ENCODE results near the gene TMEM203. TPM values are rescaled to one million over a fixed set of nuclear protein-coding genes. Genes with fewer than 3 reads are reported as not detected.

The TMEM203 gene, protein sequence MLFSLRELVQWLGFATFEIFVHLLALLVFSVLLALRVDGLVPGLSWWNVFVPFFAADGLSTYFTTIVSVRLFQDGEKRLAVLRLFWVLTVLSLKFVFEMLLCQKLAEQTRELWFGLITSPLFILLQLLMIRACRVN
- 10 to 100 TPM; 18.9 to 42.1 (median 28.7) TPM for total RNA-seq

DNA sequence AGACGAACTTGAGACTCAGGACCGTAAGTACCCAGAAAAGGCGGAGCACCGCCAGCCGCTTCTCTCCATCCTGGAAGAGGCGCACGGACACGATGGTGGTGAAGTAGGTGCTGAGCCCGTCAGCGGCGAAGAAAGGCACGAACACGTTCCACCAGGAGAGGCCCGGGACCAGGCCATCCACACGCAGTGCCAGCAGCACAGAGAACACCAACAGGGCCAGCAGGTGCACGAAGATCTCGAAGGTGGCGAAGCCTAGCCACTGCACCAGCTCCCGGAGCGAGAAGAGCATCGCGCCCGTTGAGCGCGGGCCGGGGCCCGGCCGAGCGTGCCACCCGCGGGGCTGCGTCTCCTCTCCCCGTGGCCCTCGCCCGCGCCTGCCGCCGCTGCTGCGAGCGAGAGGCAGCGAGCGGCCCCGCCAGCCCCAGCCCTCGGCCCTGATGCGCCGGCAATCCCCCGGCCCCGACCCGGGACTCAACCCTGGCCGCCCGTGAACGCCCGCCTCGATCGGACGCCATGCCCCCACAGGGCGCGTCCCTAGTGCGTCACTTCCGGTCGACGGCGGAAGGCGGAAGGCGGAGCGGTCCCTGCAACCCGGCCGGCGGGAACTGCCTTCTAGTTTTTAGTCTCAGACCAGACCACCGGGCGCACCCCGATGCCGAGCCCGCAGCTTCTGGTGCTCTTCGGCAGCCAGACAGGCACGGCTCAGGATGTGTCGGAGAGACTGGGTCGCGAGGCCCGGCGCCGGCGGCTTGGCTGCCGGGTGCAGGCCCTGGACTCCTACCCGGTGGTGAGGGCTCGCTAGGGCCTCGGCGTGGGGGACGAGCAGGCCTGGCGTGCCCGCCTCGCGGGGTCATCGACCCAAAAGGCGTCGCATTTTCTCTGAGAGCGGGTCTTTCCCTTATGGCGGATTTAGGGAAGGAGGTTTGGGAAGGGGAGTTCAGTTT lies at the start of gene TMEM203, which contains the start of gene NDOR1:
TMEM203 (minus strand) TSS at position 523 of the 944 bp plus-strand sequence; CDS start at position 289, 234 bp downstream.
NDOR1 (plus strand) TSS at position 575 of the 944 bp plus-strand sequence; CDS start at position 653, 78 bp downstream.
- Histone ChIP-seq H3K9me3 (no peaks in the 10 kb centered on the region), H3K4me3 (peak within 1 kb of the TSS; percentile 62 to 98 (median 95)), H3K36me3 (no peaks in the 10 kb centered on the region), H3K27me3 (no peaks in the 10 kb centered on the region), H3K4me1 (peaks cover 32 to 51% (median 42%) of the 10 kb centered on the region in 4 donors), H3K27ac (peak within 1 kb of the TSS; percentile 84 to 93 (median 90))
- intact Hi-C loops (cut with DNase I; ENCODE audit: low total_unique reads) (no loop called here), in situ Hi-C loops (cut with MboI; ENCODE audit: low pct_ligation_motif_present in 1 of 4, low pct_unique_long_range_greater_than_20kb in 1 of 4, low sequenced_read_pairs in 3 of 4) (loop anchor here in 1 of 4 donors (25.0 kb wide), 1 partner anchor 93 kb away; the partner anchor contains the start of gene DPP7)
- WGBS, 2 donors (ENCODE audit: low coverage in 1 of 2) = 1% methylated on average over 65 of the region's 98 CpGs; no CpG with 5 or more reads in 1 of the 2 donors
- DNase-seq = peak; percentile 94
- TF ChIP-seq POLR2A (IDR thresholded peaks at IDR 0.05) (peak; percentile 85), EP300 (IDR thresholded peaks at IDR 0.05; ENCODE audit: low read depth) (no peak), POLR2AphosphoS5 (IDR thresholded peaks at IDR 0.05) (peak; percentile 88 to 97 (median 96))
- TF ChIP-seq, protein P1, sequence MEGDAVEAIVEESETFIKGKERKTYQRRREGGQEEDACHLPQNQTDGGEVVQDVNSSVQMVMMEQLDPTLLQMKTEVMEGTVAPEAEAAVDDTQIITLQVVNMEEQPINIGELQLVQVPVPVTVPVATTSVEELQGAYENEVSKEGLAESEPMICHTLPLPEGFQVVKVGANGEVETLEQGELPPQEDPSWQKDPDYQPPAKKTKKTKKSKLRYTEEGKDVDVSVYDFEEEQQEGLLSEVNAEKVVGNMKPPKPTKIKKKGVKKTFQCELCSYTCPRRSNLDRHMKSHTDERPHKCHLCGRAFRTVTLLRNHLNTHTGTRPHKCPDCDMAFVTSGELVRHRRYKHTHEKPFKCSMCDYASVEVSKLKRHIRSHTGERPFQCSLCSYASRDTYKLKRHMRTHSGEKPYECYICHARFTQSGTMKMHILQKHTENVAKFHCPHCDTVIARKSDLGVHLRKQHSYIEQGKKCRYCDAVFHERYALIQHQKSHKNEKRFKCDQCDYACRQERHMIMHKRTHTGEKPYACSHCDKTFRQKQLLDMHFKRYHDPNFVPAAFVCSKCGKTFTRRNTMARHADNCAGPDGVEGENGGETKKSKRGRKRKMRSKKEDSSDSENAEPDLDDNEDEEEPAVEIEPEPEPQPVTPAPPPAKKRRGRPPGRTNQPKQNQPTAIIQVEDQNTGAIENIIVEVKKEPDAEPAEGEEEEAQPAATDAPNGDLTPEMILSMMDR (IDR thresholded peaks at IDR 0.05) = no peak

DNA sequence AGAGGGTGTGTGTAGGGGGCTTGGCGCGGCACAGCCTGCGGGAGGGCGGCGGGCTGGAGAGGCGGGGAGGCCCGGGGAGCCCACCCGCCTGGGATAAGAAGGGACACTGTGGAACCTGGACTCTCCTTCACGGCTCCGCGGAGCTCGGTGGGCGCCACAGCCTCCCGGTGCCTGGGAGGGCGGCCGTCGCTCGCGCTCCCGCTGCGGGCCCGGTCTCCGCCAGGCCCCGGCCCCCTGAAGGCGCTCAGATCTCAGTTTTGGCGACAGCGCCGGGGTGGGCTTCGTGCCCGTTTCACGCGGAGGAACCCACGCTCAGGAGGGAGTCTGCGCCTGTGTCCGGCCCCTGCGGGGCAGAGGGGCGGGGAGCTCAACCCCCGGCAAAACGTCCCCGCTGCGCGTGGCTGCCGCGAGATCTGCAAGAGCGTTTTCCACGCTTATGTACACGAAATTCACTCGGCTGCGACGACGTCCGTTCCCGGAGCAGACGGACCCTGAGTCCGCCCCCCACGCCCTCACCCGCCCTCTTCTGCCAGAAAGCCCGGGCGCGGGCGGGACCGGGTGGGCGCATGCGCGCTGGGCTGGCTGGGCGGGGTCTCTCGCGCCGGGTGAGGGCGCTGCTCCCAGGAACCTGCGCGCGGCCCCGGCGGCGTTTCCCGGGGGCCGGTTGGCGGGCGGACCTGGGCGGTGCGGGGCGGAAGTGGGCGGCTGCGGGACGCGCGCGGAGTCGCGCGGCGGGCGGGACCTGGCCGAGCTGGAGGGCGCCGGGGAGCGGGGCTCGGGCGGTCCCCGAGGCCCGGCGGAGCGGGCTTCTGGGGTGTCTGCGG lies 49.4 kb upstream of the TMEM203 start, which contains the start of gene NELFB:
NELFB (plus strand) TSS at position 704 of the 824 bp plus-strand sequence.
- H3K36me3 ChIP-seq = peaks cover 0 to 7% (median 3%) of the 10 kb centered on the region in 4 donors
- TF ChIP-seq POLR2AphosphoS5 (IDR thresholded peaks at IDR 0.05) = peak; percentile 86 to 93 (median 93)
- TF ChIP-seq EP300 (IDR thresholded peaks at IDR 0.05; ENCODE audit: low read depth) = no peak
- TF ChIP-seq POLR2A (IDR thresholded peaks at IDR 0.05) = peak; percentile 80
- peaks cover 21 to 31% (median 24%) of the 10 kb centered on the region in 4 donors for H3K4me1 ChIP-seq
- peak within 1 kb of the TSS; percentile 88 to 91 (median 89) for H3K27ac ChIP-seq
- peak; percentile 97 for DNase-seq
- 2% methylated on average over 70 of the region's 105 CpGs; no CpG with 5 or more reads in 1 of the 2 donors for WGBS, 2 donors (ENCODE audit: low coverage in 1 of 2)
- in situ Hi-C loops (cut with MboI; ENCODE audit: low pct_ligation_motif_present in 1 of 4, low pct_unique_long_range_greater_than_20kb in 1 of 4, low sequenced_read_pairs in 3 of 4) = no loop called here
- no peaks in the 10 kb centered on the region for H3K27me3 ChIP-seq
- peak within 1 kb of the TSS; percentile 90 to 98 (median 96) for H3K4me3 ChIP-seq
- no peaks in the 10 kb centered on the region for H3K9me3 ChIP-seq
- intact Hi-C loops (cut with DNase I; ENCODE audit: low total_unique reads) = no loop called here

DNA sequence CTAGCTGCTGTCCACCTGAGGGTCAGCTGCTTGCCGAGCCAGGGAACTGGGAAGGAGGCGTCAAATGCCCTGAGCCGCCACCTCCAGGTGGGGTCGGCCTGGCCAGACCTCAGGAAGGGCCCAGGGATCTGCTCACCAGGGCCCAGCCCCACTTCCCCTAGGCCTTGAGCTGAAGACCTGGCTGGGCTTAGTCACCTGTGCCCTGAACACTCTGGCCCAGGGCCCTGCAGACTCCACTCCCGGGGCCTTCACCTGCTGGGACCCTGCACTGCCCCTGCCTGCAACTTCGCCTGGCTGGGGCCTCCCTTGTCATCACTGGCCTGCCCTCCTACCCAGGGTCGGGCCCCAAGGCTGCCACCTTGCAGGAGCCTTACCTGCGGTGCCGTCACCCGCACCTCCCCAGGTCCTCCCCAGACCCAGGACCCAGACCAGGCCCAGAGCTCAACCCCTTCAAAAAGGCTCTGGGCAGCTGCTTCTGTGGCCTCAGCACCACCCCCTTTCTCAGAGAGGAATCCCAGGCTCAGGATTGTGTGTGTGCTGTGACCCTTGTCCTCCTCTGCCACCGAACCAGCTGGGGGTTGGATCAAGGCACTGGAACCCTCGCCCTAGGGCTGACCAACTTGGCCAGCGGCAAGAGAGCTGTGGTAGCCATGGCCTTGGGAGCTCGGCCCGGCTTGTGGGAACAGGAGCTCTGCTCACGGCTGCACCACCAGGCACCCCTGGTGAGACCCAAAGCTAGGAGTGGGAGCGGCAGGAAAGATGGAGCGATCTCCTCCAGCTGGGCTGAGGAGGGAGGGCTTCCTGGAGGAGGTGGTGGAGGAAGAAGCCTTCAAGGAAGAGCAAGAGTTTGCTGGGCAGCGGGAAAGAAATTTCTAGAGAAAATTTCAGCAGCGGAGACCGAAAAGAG lies 48.5 kb upstream of the TMEM203 start:
- peaks cover 0 to 6% (median 2%) of the 10 kb centered on the region in 4 donors for H3K36me3 ChIP-seq
- H3K27ac ChIP-seq = peak overlapping the region; percentile 88 to 91 (median 89)
- H3K4me3 ChIP-seq = peak overlapping the region; percentile 67 to 98 (median 92)
- no peaks in the 10 kb centered on the region for H3K9me3 ChIP-seq
- intact Hi-C loops (cut with DNase I; ENCODE audit: low total_unique reads) = no loop called here
- H3K4me1 ChIP-seq = peaks cover 21 to 31% (median 24%) of the 10 kb centered on the region in 4 donors
- TF ChIP-seq POLR2AphosphoS5 (IDR thresholded peaks at IDR 0.05) (peak in 1 of 3 donors; percentile 24), POLR2A (IDR thresholded peaks at IDR 0.05) (no peak), EP300 (IDR thresholded peaks at IDR 0.05; ENCODE audit: low read depth) (no peak)
- 45% methylated on average over 20 of the region's 21 CpGs; no CpG with 5 or more reads in 1 of the 2 donors for WGBS, 2 donors (ENCODE audit: low coverage in 1 of 2)
- no peak for DNase-seq
- in situ Hi-C loops (cut with MboI; ENCODE audit: low pct_ligation_motif_present in 1 of 4, low pct_unique_long_range_greater_than_20kb in 1 of 4, low sequenced_read_pairs in 3 of 4) = no loop called here
- H3K27me3 ChIP-seq = no peaks in the 10 kb centered on the region
